ENCODE results near the gene LRBA.

The LRBA gene

DNA sequence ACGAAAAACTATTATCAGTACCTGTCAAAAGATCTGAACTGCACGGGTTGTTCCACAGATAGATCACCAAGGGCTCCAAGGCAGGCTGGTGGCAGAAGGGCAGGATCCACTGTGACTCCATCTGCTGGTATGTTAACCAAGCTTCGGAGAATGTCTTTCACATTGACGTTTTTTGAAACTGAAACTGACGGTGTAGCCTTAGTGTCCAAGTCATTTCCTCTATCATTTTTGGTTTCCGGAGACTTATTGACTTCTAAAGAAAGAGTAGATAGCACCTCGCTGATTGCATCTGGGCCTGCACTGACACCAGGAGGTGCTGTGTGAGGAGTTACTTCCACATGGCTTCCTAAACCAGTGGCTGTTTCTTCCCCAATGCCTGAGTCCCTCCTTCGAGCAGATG is 186.9 kb downstream of the LRBA start:
- H3K4me3 ChIP-seq (replicated peaks; ENCODE audit: low read depth, low read length): no peak overlapping the region
- TF ChIP-seq CTCF (IDR thresholded peaks at IDR 0.05; ENCODE audit: low read length, missing control alignments): no peak
- DNase-seq (ENCODE audit: low read depth): no peak

DNA sequence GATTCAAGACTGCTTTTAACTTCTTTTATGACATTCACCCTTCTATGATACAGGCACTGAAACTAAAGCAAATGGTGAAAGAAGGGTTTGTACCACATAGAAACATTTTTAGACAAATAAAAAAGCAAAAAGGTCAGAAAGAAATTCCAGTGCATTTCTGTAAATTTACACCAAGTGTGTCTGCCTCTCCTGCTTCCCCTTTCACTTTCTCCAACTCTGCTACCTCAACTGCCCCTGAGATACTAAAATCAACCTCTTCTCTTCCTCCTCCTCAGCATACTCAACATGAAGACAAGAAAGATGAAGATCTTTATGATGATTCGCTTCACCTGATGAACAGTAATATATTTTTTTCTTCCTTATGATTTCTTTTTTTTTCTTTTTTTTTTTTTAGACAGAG is 187.9 kb downstream of the LRBA start:
- no peak for TF ChIP-seq CTCF (IDR thresholded peaks at IDR 0.05; ENCODE audit: low read length, missing control alignments)
- no peak overlapping the region for H3K4me3 ChIP-seq (replicated peaks; ENCODE audit: low read depth, low read length)
- DNase-seq (ENCODE audit: low read depth): no peak

DNA sequence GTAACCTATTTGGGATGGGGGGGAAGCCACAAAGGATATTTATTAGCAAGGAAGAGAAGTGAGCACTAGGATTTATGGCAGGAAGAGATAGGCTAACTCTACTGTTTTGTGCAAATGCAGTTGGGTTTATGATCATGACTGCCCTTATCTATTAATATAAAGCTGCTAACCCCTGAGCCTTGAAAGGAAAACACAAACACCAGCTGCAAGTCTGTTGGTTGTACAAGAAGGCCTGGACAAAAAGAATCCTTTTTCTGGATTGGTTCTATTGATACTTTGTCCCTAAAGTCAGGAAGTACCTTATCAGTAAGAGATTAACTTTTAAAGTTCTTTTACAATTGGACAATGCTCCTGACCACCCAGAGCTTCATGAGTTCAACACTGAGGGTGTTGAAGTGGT is 188.8 kb downstream of the LRBA start:
- TF ChIP-seq CTCF (IDR thresholded peaks at IDR 0.05; ENCODE audit: low read length, missing control alignments): no peak
- H3K4me3 ChIP-seq (replicated peaks; ENCODE audit: low read depth, low read length): no peak overlapping the region
- DNase-seq (ENCODE audit: low read depth): no peak

- TF ChIP-seq CTCF (IDR thresholded peaks at IDR 0.05; ENCODE audit: low read length, missing control alignments): no peak
- no peak for DNase-seq (ENCODE audit: low read depth)
- H3K4me3 ChIP-seq (replicated peaks; ENCODE audit: low read depth, low read length): no peak overlapping the region
Observed at GRCh38 chr4:150822407-150822806, 192.7 kb downstream of the LRBA start.

DNA sequence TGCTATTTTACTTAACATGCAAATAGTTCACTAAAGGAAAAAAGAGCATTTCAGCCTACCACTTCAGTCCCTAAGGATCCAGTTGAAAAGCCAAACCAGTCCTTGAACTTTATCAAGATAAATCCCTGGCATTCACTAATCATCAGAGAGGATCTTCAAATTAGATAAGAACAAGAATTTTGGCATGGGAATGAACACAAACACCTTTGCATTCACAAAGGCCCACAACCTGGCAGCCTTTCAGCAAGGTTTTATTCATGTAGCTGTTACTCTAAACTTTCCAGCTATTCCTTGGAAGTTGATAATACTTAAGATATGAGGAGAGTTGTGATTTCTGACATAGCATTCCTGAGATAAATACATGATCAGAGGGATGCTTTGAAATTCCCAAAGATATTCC is 193.4 kb downstream of the LRBA start:
- no peak for DNase-seq (ENCODE audit: low read depth)
- no peak for TF ChIP-seq CTCF (IDR thresholded peaks at IDR 0.05; ENCODE audit: low read length, missing control alignments)
- no peak overlapping the region for H3K4me3 ChIP-seq (replicated peaks; ENCODE audit: low read depth, low read length)

- no peak for TF ChIP-seq CTCF (IDR thresholded peaks at IDR 0.05; ENCODE audit: low read length, missing control alignments)
- no peak for DNase-seq (ENCODE audit: low read depth)
- no peak overlapping the region for H3K4me3 ChIP-seq (replicated peaks; ENCODE audit: low read depth, low read length)
Observed at GRCh38 chr4:150820409-150820808, 194.7 kb downstream of the LRBA start.

DNA sequence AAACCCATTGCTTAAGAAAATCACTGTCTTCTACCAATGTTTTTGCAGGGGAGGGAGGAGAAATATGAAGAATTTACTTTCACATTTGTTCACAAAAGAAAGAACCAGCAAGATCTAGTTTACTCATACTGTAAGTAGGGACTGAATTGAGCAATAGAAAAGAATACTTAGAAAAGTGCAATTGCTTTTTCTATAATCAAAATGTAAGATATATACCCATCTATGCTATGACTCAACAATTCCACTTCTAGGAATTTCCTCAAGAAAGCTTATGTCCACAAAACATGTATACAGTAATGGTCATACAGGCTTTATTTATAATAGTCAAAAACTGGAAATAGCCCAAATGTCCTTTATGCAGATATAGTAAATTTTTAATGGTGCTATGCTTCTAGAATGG is 196.4 kb downstream of the LRBA start:
- no peak overlapping the region for H3K4me3 ChIP-seq (replicated peaks; ENCODE audit: low read depth, low read length)
- peak; percentile 61 for DNase-seq (ENCODE audit: low read depth)
- no peak for TF ChIP-seq CTCF (IDR thresholded peaks at IDR 0.05; ENCODE audit: low read length, missing control alignments)

All from fibroblast of pulmonary artery (primary cell).